ENCODE results near the gene QDPR.

The QDPR gene

GRCh38 chr4:17512973-17513665 lies 1.2 kb upstream of the QDPR start:
- Histone ChIP-seq H3K9me2 (ENCODE audit: low read depth, low read length) (no peaks in the 10 kb centered on the region), H4K20me1 (ENCODE audit: insufficient read depth, low read length) (no peaks in the 10 kb centered on the region), H2AFZ (ENCODE audit: low read length) (no peak overlapping the region), H3F3A (ENCODE audit: insufficient read depth, low read length) (no peaks in the 10 kb centered on the region), H3K79me2 (ENCODE audit: insufficient read depth, low read length) (no peaks in the 10 kb centered on the region), H3K4me2 (ENCODE audit: low read length) (no peak overlapping the region), H3K9me3 (ENCODE audit: low read length) (no peaks in the 10 kb centered on the region), H3K4me1 (ENCODE audit: insufficient read depth, low read length, severe bottlenecking) (peaks cover 18% of the 10 kb centered on the region), H3K36me3 (ENCODE audit: insufficient read depth, low read length) (no peaks in the 10 kb centered on the region; the same call in 1 of the 2 replicates), H3K4me3 (ENCODE audit: low read depth, low read length, poor library complexity, severe bottlenecking) (no peak overlapping the region), H3K9ac (ENCODE audit: low read length) (no peak overlapping the region; the same call in 1 of the 2 replicates), H3K27ac (ENCODE audit: low read depth, low read length, poor library complexity, severe bottlenecking) (no peak overlapping the region), H3K27me3 (ENCODE audit: insufficient read depth, low read length) (no peaks in the 10 kb centered on the region)
- TF ChIP-seq EZH2 (IDR thresholded peaks at IDR 0.05; ENCODE audit: borderline replicate concordance, low read length): no peak
- no peak for TF ChIP-seq CTCF (IDR thresholded peaks at IDR 0.05; ENCODE audit: low read length)

GRCh38 chr4:17511509-17511949 lies 361 bp downstream of the QDPR start:
- Histone ChIP-seq H3K79me2 (ENCODE audit: insufficient read depth, low read length) (no peaks in the 10 kb centered on the region), H3K9me2 (ENCODE audit: low read depth, low read length) (no peaks in the 10 kb centered on the region), H3K4me1 (ENCODE audit: insufficient read depth, low read length, severe bottlenecking) (peaks cover 18% of the 10 kb centered on the region), H2AFZ (ENCODE audit: low read length) (no peak overlapping the region), H3K9ac (ENCODE audit: low read length) (peak overlapping the region; percentile 70), H3F3A (ENCODE audit: insufficient read depth, low read length) (no peaks in the 10 kb centered on the region), H3K4me3 (ENCODE audit: low read depth, low read length, poor library complexity, severe bottlenecking) (peak overlapping the region; percentile 69), H3K4me2 (ENCODE audit: low read length) (peak overlapping the region; percentile 74), H4K20me1 (ENCODE audit: insufficient read depth, low read length) (no peaks in the 10 kb centered on the region), H3K9me3 (ENCODE audit: low read length) (no peaks in the 10 kb centered on the region), H3K27me3 (ENCODE audit: insufficient read depth, low read length) (no peaks in the 10 kb centered on the region), H3K36me3 (ENCODE audit: insufficient read depth, low read length) (no peaks in the 10 kb centered on the region; the same call in 1 of the 2 replicates), H3K27ac (ENCODE audit: low read depth, low read length, poor library complexity, severe bottlenecking) (peak overlapping the region; percentile 29)
- no peak for TF ChIP-seq EZH2 (IDR thresholded peaks at IDR 0.05; ENCODE audit: borderline replicate concordance, low read length)
- TF ChIP-seq CTCF (IDR thresholded peaks at IDR 0.05; ENCODE audit: low read length): no peak

- Histone ChIP-seq H3K9me2 (ENCODE audit: low read depth, low read length) (no peaks in the 10 kb centered on the region), H3K36me3 (ENCODE audit: insufficient read depth, low read length) (no peaks in the 10 kb centered on the region; the same call in 1 of the 2 replicates), H3K27me3 (ENCODE audit: insufficient read depth, low read length) (no peaks in the 10 kb centered on the region), H3K4me3 (ENCODE audit: low read depth, low read length, poor library complexity, severe bottlenecking) (peak overlapping the region; percentile 69), H3K4me2 (ENCODE audit: low read length) (peak overlapping the region; percentile 74), H2AFZ (ENCODE audit: low read length) (no peak overlapping the region), H3K27ac (ENCODE audit: low read depth, low read length, poor library complexity, severe bottlenecking) (peak overlapping the region; percentile 29), H3K9me3 (ENCODE audit: low read length) (no peaks in the 10 kb centered on the region), H3K9ac (ENCODE audit: low read length) (peak overlapping the region; percentile 70), H4K20me1 (ENCODE audit: insufficient read depth, low read length) (no peaks in the 10 kb centered on the region), H3K79me2 (ENCODE audit: insufficient read depth, low read length) (no peaks in the 10 kb centered on the region), H3K4me1 (ENCODE audit: insufficient read depth, low read length, severe bottlenecking) (peaks cover 18% of the 10 kb centered on the region), H3F3A (ENCODE audit: insufficient read depth, low read length) (no peaks in the 10 kb centered on the region)
- TF ChIP-seq CTCF (IDR thresholded peaks at IDR 0.05; ENCODE audit: low read length) (no peak), EZH2 (IDR thresholded peaks at IDR 0.05; ENCODE audit: borderline replicate concordance, low read length) (no peak)
Observed at GRCh38 chr4:17511051-17511450, 839 bp downstream of the QDPR start.

All from OCI-LY1 (cell line).